Hepatocyte (in vitro differentiated cells): ENCODE results near the gene BLTP3A. TPM values are rescaled to one million over a fixed set of nuclear protein-coding genes. Genes with fewer than 3 reads are reported as not detected.

Experiments
- DNase-seq: peaks from one replicate; pipeline ENCODE4 v3.0.0-alpha.2; 2016; ENCODE audit warnings: low spot score
- H2AFZ ChIP-seq: fragments of 200-600 bp; sonication (generic); 2 replicates; pipeline ENCODE4 v1.6.0; 2016; ENCODE audit warnings: antibody characterized with exemption, mild to moderate bottlenecking
- H3K27ac ChIP-seq: fragments of 200-600 bp; sonication (generic); 2 replicates; pipeline ENCODE4 v1.5.1; 2016; ENCODE audit warnings: mild to moderate bottlenecking
- H3K27me3 ChIP-seq: fragments of 200-600 bp; sonication (generic); 2 replicates; pipeline ENCODE4 v1.6.1; 2016
- H3K36me3 ChIP-seq: fragments of 200-600 bp; sonication (generic); replicated peaks from 2 replicates; pipeline ENCODE4 v1.5.1; 2016; ENCODE audit warnings: low read depth; ENCODE audit not compliant: insufficient read depth
- H3K4me1 ChIP-seq: fragments of 200-600 bp; sonication (generic); 2 replicates; pipeline ENCODE4 v1.5.1; 2016; ENCODE audit warnings: mild to moderate bottlenecking, moderate library complexity; ENCODE audit not compliant: insufficient read depth
- H3K4me2 ChIP-seq: fragments of 200-600 bp; sonication (generic); 2 replicates; pipeline ENCODE4 v1.6.0; 2016
- H3K4me3 ChIP-seq: fragments of 200-600 bp; sonication (generic); 2 replicates; pipeline ENCODE4 v1.5.1; 2016; ENCODE audit warnings: mild to moderate bottlenecking
- H3K79me2 ChIP-seq: fragments of 200-600 bp; sonication (generic); 2 replicates; pipeline ENCODE4 v1.6.0; 2017; ENCODE audit warnings: mild to moderate bottlenecking
- H3K9me2 ChIP-seq: fragments of 200-600 bp; sonication (generic); replicated peaks from 2 replicates; pipeline ENCODE4 v1.6.0; 2017; ENCODE audit warnings: mild to moderate bottlenecking; ENCODE audit not compliant: insufficient read depth
- H3K9me3 ChIP-seq: fragments of 200-600 bp; sonication (generic); 2 replicates; pipeline ENCODE4 v1.5.1; 2016; ENCODE audit warnings: low read depth, mild to moderate bottlenecking
- H4K20me1 ChIP-seq: fragments of 200-600 bp; sonication (generic); 2 replicates; pipeline ENCODE4 v1.6.0; 2016; ENCODE audit warnings: mild to moderate bottlenecking; ENCODE audit not compliant: insufficient read depth, poor library complexity, severe bottlenecking
- EZH2 ChIP-seq: fragments of 200-600 bp; sonication (generic); IDR thresholded peaks from 2 replicates; pipeline ENCODE4 v1.6.1; 2016; ENCODE audit warnings: antibody characterized with exemption, mild to moderate bottlenecking, borderline replicate concordance
- EZH2phosphoT487 ChIP-seq: fragments of 200-600 bp; sonication (generic); IDR thresholded peaks from one replicate; pipeline ENCODE4 v1.6.1; 2018; ENCODE audit warnings: antibody characterized with exemption, mild to moderate bottlenecking, low read depth, moderate library complexity; ENCODE audit not compliant: unreplicated experiment, severe bottlenecking
- WGBS: methylation state at CpG from one replicate; pipeline ENCODE4 v1.1.6; 2016; ENCODE audit warnings: low lambda C conversion rate; ENCODE audit errors: missing lambda C conversion rate; 5-methylcytosine and 5-hydroxymethylcytosine counted together
- polyA plus RNA-seq: library from polyadenylated mRNA; unstranded; fragments of >200 nt; fragmentation: Nextera tagmentation; extraction: Ambion mirVana; gene quantifications from 2 replicates; pipeline ENCODE4 v1.2.1, GENCODE V29; 2016
- total RNA-seq: library from RNA; depleted of rRNA; stranded (reverse); fragments of >200 nt; gene quantifications from 2 replicates; pipeline ENCODE4 v1.2.3, GENCODE V29; 2014
- TF ChIP-seq, protein P1 (sequence below): fragments of 200-600 bp; sonication (generic); IDR thresholded peaks from 2 replicates; pipeline ENCODE4 v1.5.1; 2016; ENCODE audit warnings: antibody characterized with exemption, mild to moderate bottlenecking; ENCODE audit not compliant: poor library complexity

BLTP3A gene, protein sequence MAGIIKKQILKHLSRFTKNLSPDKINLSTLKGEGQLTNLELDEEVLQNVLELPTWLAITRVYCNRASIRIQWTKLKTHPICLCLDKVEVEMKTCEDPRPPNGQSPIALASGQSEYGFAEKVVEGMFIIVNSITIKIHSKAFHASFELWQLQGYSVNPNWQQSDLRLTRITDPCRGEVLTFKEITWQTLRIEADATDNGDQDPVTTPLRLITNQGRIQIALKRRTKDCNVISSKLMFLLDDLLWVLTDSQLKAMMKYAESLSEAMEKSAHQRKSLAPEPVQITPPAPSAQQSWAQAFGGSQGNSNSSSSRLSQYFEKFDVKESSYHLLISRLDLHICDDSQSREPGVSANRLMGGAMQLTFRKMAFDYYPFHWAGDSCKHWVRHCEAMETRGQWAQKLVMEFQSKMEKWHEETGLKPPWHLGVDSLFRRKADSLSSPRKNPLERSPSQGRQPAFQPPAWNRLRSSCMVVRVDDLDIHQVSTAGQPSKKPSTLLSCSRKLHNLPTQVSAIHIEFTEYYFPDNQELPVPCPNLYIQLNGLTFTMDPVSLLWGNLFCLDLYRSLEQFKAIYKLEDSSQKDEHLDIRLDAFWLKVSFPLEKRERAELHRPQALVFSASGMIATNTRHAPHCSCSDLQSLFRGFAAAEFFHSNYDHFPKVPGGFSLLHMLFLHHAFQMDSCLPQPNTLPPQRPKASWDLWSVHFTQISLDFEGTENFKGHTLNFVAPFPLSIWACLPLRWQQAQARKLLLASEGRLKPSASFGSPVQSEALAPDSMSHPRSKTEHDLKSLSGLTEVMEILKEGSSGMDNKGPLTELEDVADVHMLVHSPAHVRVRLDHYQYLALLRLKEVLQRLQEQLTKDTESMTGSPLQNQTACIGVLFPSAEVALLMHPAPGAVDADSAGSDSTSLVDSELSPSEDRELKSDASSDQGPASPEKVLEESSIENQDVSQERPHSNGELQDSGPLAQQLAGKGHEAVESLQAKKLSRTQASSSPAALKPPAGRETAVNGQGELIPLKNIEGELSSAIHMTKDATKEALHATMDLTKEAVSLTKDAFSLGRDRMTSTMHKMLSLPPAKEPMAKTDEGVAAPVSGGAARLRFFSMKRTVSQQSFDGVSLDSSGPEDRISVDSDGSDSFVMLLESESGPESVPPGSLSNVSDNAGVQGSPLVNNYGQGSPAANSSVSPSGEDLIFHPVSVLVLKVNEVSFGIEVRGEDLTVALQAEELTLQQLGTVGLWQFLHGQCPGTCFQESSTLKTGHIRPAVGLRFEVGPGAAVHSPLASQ (N-terminal part only)
- total RNA-seq (11.7 and 14.3 TPM in 2 replicates), polyA plus RNA-seq (3.2 and 3.3 TPM in 2 replicates)

DNA sequence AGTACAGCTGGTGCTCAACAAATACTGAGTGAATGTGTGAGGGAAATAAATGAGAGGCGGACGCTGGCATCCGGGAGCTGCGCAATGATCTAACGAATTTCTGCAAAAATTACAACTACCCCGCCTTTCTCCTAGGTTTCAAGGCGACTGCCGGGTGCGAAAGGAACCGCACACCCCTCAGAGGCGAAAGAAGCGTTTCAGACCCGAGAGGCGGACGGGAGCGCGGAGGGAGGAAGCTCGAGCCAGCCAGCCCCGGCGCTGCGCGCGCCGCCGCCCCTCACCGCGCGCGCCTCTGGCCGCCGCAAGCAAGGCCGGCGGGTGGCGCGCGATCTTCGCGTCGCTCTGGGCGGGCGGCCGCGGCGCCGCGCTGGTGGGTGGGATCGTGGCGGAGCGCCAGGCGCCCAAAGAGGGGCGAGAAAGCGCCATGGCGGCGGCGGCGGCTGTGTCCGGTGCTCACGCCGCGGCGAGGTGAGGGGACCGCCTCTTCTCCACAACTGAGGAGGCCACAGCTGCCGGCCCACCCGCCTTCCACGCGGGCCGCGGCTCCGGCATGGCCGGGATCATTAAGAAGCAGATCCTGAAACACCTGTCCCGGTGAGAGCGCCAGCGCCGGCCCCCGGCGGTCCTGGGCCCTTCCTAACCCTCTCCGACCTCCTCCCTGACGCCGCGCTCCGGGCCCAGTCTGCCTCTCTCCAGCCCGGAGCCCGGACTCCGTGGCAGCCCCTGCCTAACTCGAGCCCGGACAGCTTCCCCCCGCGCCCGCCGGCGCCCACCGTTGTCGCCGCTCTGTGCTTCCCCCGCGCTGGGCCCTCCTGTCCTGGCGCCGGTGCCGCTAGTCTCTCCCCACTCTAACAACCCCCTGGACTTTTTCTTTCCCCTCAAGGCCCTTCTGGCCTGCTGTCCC is at the start of gene BLTP3A:
Gene BLTP3A (plus strand): TSS at position 383 of the 904 bp plus-strand sequence. CDS start 168 bp downstream, at position 551.
- 2% methylated on average over 70 of the region's 99 CpGs for WGBS
- Histone ChIP-seq H3K27me3 (no peaks in the 10 kb centered on the region), H3K4me1 (peaks cover 5% of the 10 kb centered on the region), H3K27ac (peak within 1 kb of the TSS; percentile 98), H3K9me2 (no peaks in the 10 kb centered on the region), H3K4me2 (peak within 1 kb of the TSS; percentile 84), H4K20me1 (peaks cover 11% of the 10 kb centered on the region), H3K9me3 (no peaks in the 10 kb centered on the region), H3K4me3 (peak within 1 kb of the TSS; percentile 84), H2AFZ (peak within 1 kb of the TSS; percentile 97), H3K36me3 (no peaks in the 10 kb centered on the region), H3K79me2 (peaks cover 41% of the 10 kb centered on the region)
- no peak for TF ChIP-seq EZH2
- TF ChIP-seq EZH2phosphoT487, result no peak
- TF ChIP-seq, protein P1, sequence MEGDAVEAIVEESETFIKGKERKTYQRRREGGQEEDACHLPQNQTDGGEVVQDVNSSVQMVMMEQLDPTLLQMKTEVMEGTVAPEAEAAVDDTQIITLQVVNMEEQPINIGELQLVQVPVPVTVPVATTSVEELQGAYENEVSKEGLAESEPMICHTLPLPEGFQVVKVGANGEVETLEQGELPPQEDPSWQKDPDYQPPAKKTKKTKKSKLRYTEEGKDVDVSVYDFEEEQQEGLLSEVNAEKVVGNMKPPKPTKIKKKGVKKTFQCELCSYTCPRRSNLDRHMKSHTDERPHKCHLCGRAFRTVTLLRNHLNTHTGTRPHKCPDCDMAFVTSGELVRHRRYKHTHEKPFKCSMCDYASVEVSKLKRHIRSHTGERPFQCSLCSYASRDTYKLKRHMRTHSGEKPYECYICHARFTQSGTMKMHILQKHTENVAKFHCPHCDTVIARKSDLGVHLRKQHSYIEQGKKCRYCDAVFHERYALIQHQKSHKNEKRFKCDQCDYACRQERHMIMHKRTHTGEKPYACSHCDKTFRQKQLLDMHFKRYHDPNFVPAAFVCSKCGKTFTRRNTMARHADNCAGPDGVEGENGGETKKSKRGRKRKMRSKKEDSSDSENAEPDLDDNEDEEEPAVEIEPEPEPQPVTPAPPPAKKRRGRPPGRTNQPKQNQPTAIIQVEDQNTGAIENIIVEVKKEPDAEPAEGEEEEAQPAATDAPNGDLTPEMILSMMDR, result no peak
- DNase-seq, result peak; percentile 94

DNA sequence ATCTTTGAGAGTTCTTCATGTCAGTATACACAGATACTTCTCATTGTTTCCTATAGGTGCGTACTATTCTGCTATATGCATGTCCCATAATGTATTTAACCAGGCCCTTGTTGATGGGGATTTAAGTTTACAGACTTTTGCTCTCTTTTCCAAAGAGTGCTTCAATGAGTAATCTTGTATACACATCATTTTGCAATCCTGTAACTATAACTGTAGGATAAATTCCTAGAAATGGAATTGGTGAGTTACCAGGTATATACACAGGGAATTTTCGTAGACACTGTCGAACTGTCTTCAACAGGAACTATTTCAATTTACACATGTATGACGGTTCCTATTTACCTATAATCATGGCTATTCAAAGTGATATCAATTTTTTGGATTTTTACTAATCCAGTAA is 49.8 kb upstream of the BLTP3A start:
- H2AFZ ChIP-seq, result no peak overlapping the region
- H3K4me2 ChIP-seq, result no peak overlapping the region
- no peaks in the 10 kb centered on the region for H3K9me2 ChIP-seq
- H3K4me3 ChIP-seq, result no peak overlapping the region
- H3K36me3 ChIP-seq, result no peaks in the 10 kb centered on the region
- no peaks in the 10 kb centered on the region for H4K20me1 ChIP-seq
- H3K79me2 ChIP-seq, result no peaks in the 10 kb centered on the region
- H3K4me1 ChIP-seq, result peaks cover 18% of the 10 kb centered on the region
- no peaks in the 10 kb centered on the region for H3K27me3 ChIP-seq
- TF ChIP-seq EZH2phosphoT487 (no peak), EZH2 (no peak)
- TF ChIP-seq, protein P1, result no peak
- no peak for DNase-seq
- WGBS, result 93% methylated on average over 4 of the region's 4 CpGs
- no peak overlapping the region for H3K27ac ChIP-seq
- no peaks in the 10 kb centered on the region for H3K9me3 ChIP-seq
